Measurements from ENCODE around the gene RGS6. TPM values are rescaled to one million over a fixed set of nuclear protein-coding genes. Genes with fewer than 3 reads are reported as not detected.

RGS6 gene
- total and polyA plus RNA-seq, 4 donors: 0.21 to 5.4 (median 0.45) TPM

DNA sequence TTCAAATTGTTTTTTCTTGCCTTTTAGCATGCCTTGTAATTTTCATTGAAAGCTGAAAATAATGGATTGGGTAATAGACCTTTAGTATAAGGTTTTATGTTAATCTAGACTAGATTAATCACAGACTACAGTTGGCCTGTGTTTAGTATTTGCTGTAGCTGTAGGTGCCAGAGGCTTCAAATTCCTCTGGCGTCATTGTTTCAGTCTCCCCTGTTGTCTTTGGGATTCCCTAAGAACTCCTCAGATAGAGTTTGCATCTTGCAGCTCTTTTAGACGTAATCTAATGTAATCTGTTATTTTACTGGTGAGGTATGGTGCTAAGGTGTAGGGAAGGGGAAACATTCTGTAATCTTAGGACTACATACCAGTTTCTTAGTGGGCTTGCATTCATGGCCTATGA lies 113.0 kb downstream of the RGS6 start:
- H3K27me3 ChIP-seq (ENCODE audit: control insufficient read depth in 3 of 3, insufficient read depth in 3 of 3, low read length in 2 of 3): no peaks in the 10 kb centered on the region
- H3K9ac ChIP-seq (ENCODE audit: insufficient read depth in 1 of 2, low read length in 2 of 2): no peak overlapping the region
- H3K36me3 ChIP-seq (ENCODE audit: control insufficient read depth in 4 of 4, insufficient read depth in 4 of 4, low read length in 4 of 4): no peaks in the 10 kb centered on the region
- no peak for ATAC-seq (ENCODE audit: insufficient read depth, low FRiP score)
- no peak overlapping the region for H3K4me3 ChIP-seq
- H3K9me3 ChIP-seq (ENCODE audit: control insufficient read depth in 4 of 4, insufficient read depth in 3 of 4, low read length in 3 of 4): peaks cover 0 to 2% (median 0%) of the 10 kb centered on the region in 4 donors
- no peak for DNase-seq
- no peak overlapping the region for H3K27ac ChIP-seq (ENCODE audit: low read depth in 1 of 2, low read length in 1 of 2)
- 89 to 90% methylated on average over 2 of the region's 2 CpGs for WGBS, 2 donors
- no peak for TF ChIP-seq CTCF (IDR thresholded peaks at IDR 0.05; ENCODE audit: control extremely low read depth, extremely low read depth)
- H3K4me1 ChIP-seq (ENCODE audit: control insufficient read depth in 5 of 5, insufficient read depth in 5 of 5, low read length in 5 of 5): no peaks in the 10 kb centered on the region

DNA sequence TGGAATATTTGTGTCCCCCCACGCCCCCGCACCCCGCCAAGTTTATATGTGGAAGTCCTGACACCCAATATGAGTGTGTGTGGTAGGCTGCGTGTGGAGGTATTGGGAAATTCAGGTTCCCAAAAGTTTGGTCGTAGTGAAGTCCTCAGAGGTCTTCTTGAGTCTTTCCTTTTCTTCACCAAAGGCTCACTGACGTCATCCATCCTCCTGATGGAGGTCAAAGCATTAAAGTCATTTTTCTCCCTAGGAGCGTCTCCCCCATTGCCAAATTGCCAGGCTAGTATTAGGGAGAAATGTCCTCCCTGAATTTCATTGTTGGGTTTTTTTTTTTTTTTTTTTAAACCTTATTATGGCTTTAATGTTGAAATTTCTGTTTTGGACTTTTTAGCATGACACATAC lies 113.7 kb downstream of the RGS6 start:
- Histone ChIP-seq H3K9me3 (ENCODE audit: control insufficient read depth in 4 of 4, insufficient read depth in 3 of 4, low read length in 3 of 4) (peaks cover 0 to 2% (median 0%) of the 10 kb centered on the region in 4 donors), H3K36me3 (ENCODE audit: control insufficient read depth in 4 of 4, insufficient read depth in 4 of 4, low read length in 4 of 4) (no peaks in the 10 kb centered on the region), H3K4me1 (ENCODE audit: control insufficient read depth in 5 of 5, insufficient read depth in 5 of 5, low read length in 5 of 5) (no peaks in the 10 kb centered on the region), H3K27me3 (ENCODE audit: control insufficient read depth in 3 of 3, insufficient read depth in 3 of 3, low read length in 2 of 3) (peaks cover 0 to 4% (median 0%) of the 10 kb centered on the region in 3 donors), H3K9ac (ENCODE audit: insufficient read depth in 1 of 2, low read length in 2 of 2) (no peak overlapping the region), H3K27ac (ENCODE audit: low read depth in 1 of 2, low read length in 1 of 2) (no peak overlapping the region), H3K4me3 (no peak overlapping the region)
- DNase-seq: no peak
- 89 to 92% methylated on average over 7 of the region's 7 CpGs for WGBS, 2 donors
- no peak for TF ChIP-seq CTCF (IDR thresholded peaks at IDR 0.05; ENCODE audit: control extremely low read depth, extremely low read depth)
- ATAC-seq (ENCODE audit: insufficient read depth, low FRiP score): no peak

DNA sequence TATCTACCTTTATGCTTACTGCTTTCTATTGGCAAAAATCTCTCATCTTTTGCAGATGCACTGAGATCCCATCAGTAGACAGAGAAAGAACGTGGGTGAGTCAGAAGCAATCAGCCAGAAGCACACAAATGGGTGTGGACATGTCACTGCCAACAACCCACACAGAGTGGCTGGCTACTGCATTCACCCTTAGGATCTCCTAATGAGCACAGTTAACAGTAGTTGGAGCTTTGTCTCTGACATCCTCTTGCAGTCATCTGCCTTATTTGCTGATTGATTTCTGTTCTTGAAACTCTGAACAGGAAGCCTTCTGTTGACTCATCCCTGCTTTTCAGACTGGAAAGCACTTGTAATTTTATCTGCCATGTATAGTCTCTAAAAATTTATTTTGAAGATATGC lies 117.2 kb downstream of the RGS6 start:
- H3K9ac ChIP-seq (ENCODE audit: insufficient read depth in 1 of 2, low read length in 2 of 2): no peak overlapping the region
- peaks cover 0 to under 1% (median 0%) of the 10 kb centered on the region in 5 donors for H3K4me1 ChIP-seq (ENCODE audit: control insufficient read depth in 5 of 5, insufficient read depth in 5 of 5, low read length in 5 of 5)
- ATAC-seq (ENCODE audit: insufficient read depth, low FRiP score): no peak
- H3K27ac ChIP-seq (ENCODE audit: low read depth in 1 of 2, low read length in 1 of 2): no peak overlapping the region
- no peak overlapping the region for H3K4me3 ChIP-seq
- 64 to 69% methylated on average over 1 of the region's 1 CpG for WGBS, 2 donors
- H3K36me3 ChIP-seq (ENCODE audit: control insufficient read depth in 4 of 4, insufficient read depth in 4 of 4, low read length in 4 of 4): no peaks in the 10 kb centered on the region
- DNase-seq: no peak
- no peak for TF ChIP-seq CTCF (IDR thresholded peaks at IDR 0.05; ENCODE audit: control extremely low read depth, extremely low read depth)
- peaks cover 0 to 4% (median 2%) of the 10 kb centered on the region in 3 donors for H3K27me3 ChIP-seq (ENCODE audit: control insufficient read depth in 3 of 3, insufficient read depth in 3 of 3, low read length in 2 of 3)
- H3K9me3 ChIP-seq (ENCODE audit: control insufficient read depth in 4 of 4, insufficient read depth in 3 of 4, low read length in 3 of 4): no peaks in the 10 kb centered on the region

DNA sequence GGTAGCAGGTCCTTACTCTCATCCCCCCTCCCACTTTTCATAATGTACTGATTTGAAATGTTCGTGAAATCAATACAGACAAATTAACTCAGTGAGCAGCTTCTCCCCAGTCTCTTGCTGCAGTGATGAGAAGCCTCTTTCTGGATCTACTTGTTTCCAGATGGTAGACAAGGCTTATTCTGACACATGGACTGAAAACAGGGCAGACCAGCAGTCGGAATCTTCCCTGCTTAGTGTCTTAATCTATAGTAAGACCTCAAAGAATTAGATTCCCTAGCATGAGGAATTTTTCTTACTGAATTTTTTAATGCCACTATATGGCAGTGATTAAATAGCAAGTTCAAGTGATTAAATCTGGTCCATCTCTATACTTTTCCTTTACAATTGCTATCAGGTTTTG lies 120.1 kb downstream of the RGS6 start:
- 91 to 92% methylated on average over 2 of the region's 2 CpGs for WGBS, 2 donors
- H3K36me3 ChIP-seq (ENCODE audit: control insufficient read depth in 4 of 4, insufficient read depth in 4 of 4, low read length in 4 of 4): no peaks in the 10 kb centered on the region
- no peak overlapping the region for H3K9ac ChIP-seq (ENCODE audit: insufficient read depth in 1 of 2, low read length in 2 of 2)
- no peak overlapping the region for H3K4me3 ChIP-seq
- no peak for DNase-seq
- H3K9me3 ChIP-seq (ENCODE audit: control insufficient read depth in 4 of 4, insufficient read depth in 3 of 4, low read length in 3 of 4): no peaks in the 10 kb centered on the region
- no peak for TF ChIP-seq CTCF (IDR thresholded peaks at IDR 0.05; ENCODE audit: control extremely low read depth, extremely low read depth)
- peaks cover 0 to 4% (median 2%) of the 10 kb centered on the region in 3 donors for H3K27me3 ChIP-seq (ENCODE audit: control insufficient read depth in 3 of 3, insufficient read depth in 3 of 3, low read length in 2 of 3)
- no peak for ATAC-seq (ENCODE audit: insufficient read depth, low FRiP score)
- H3K4me1 ChIP-seq (ENCODE audit: control insufficient read depth in 5 of 5, insufficient read depth in 5 of 5, low read length in 5 of 5): peaks cover 0 to 2% (median 0%) of the 10 kb centered on the region in 5 donors
- H3K27ac ChIP-seq (ENCODE audit: low read depth in 1 of 2, low read length in 1 of 2): no peak overlapping the region

Data from lung (tissue), 12 donors.